Raji (cell line): ENCODE data around the gene CYP4F22.

Source experiments
- POLR2A ChIP-seq: IDR thresholded peaks from 2 replicates; pipeline ENCODE4 v1.6.1; 2011; ENCODE audit warnings: low read depth, low read length, control low read depth; ENCODE audit not compliant: insufficient read depth

Gene CYP4F22

GRCh38 chr19:15479391-15480345 is 28.7 kb upstream of the CYP4F22 start, which contains the start of gene PGLYRP2:
TSS of gene PGLYRP2 (minus strand) at chr19:15479501. CDS start at chr19:15479371, 130 bp downstream.
- no peak for TF ChIP-seq POLR2A

DNA sequence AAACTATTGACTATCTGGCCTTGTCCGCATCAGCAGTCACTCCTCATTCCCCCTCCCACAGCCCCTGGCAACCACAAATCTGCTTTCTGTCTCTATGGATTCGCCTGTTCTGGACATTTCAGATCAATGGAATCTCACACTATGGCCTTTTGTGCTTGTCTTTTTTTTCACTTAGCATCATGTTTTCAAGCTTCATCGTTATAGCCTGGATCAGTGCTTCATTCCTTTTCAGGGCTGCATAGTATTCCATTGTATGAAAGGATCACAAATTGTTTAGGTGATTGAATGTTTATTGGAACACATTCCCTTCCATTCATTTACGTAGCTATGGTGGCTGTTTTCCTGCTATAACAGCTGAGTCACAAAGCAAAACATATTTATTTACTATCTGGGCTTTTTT is 21.3 kb upstream of the CYP4F22 start:
- no peak for TF ChIP-seq POLR2A

DNA sequence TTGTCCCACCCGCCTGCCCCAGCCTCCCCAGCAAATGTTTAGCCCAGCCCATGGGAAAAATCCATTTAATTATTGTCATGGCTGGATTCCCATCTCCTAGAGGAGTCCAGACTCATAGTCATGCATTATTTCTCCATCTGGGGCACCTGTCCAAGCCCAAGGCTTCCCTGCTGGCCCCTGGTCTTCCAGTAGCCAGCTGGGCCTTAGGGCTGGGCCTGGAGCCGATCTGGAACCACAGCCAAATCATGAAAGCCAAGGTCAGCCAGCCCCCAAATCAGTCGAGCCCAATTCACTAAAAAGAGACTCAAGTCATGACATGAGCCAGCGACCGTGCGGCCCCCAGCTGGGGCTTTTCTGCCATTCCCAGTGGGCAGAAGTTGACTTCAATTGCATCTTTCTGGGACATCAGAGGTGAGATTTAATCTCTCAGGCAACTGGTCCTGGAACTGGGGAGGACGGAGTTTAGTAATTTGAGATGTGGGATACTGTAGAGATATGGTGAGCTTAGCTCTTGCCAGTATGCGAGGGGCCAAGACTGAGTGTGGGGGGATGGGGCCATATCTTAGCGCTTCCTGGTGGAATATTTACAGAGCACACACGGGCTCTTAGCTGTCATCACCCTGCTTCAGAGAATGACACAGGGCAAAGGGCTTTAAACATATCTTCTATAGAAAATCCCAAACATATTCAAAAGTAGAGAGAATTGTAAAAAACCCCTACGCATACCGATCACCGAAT is 19.7 kb upstream of the CYP4F22 start:
- TF ChIP-seq POLR2A, result no peak

- no peak for TF ChIP-seq POLR2A
Observed at GRCh38 chr19:15495151-15495550, 13.2 kb upstream of the CYP4F22 start.

GRCh38 chr19:15498156-15498858 is 10.0 kb upstream of the CYP4F22 start:
- TF ChIP-seq POLR2A, result no peak

DNA sequence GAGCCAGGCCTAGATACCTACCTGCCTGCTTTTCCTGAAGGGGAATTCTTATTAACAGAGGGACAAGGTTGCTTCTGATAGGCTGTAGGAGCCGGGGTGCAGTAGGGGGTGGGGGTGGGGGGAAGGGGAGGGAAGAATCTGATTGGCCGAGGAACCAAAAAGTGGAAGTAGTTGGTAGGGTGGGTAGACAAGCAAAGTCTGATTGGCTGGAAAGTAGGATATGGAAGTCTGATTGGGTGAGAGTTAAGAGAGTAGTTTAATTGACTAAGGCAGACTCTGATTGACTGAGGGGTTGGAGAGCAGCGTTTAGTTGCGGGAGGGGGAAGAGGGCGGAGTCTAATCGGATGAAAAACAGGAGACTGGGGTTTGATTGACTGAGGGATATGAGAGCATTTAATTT is 9.4 kb upstream of the CYP4F22 start:
- no peak for TF ChIP-seq POLR2A

- TF ChIP-seq POLR2A, result no peak
Observed at GRCh38 chr19:15501596-15501995, 6.7 kb upstream of the CYP4F22 start.

- TF ChIP-seq POLR2A, result no peak
Observed at GRCh38 chr19:15502264-15502663, 6.1 kb upstream of the CYP4F22 start.

- no peak for TF ChIP-seq POLR2A
Observed at GRCh38 chr19:15506074-15506571, 2.2 kb upstream of the CYP4F22 start.

- no peak for TF ChIP-seq POLR2A
Observed at GRCh38 chr19:15507068-15508034, 974 bp upstream of the CYP4F22 start.

DNA sequence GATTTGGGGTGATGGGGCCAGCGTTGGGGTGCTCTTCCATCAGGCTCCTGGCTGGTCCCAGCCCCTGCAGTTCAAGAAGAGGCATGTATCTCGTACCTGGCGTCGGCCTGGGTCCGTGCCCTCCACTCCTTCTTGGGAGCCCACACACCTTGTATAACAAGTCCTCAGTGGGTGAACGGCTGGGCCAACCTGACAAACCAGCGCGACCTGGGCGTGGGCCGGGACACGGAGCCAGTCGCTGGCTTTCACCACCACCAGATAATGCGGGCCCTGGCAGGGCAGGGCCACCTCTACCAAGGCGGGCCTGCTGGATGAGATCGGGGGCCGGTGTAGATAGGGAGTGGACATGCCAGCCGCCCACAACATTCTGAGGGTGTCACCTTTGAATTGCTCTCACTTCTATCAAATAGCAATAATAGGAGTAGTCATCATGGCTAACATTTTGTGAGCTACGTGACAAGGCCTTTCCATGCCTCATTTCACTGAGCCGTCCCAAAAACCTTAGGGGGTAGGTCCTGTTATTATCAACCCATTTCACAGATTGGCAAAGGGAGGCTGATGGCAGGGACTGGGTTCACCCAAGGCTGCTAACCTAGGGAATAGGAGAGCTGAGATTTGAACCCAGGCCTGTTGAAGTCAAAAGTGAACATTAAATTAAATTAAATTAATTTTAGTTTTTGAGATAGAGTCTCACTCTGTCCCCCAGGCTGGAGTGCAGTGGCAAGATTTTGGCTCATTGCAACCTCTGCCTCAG is 3.5 kb downstream of the CYP4F22 start:
- TF ChIP-seq POLR2A, result no peak

DNA sequence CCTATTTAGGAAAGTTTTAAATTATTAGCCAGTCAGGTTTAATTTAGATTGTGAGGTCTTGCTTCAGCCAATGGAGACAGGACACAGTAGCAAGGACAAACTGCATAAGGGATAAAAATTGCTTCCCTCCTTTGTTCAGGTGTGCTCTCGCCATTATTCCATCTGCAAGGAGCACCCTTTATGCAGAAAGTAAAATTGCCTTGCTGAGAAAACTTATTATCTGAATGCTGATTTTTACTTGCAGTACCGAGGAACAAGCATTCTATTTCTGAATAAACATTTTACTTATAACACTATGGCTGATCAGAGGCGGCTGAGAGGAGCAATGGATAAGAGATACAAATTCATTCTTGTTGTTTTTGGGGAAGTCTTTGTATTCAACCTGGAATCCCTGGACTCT is 8.0 kb downstream of the CYP4F22 start:
- no peak for TF ChIP-seq POLR2A

DNA sequence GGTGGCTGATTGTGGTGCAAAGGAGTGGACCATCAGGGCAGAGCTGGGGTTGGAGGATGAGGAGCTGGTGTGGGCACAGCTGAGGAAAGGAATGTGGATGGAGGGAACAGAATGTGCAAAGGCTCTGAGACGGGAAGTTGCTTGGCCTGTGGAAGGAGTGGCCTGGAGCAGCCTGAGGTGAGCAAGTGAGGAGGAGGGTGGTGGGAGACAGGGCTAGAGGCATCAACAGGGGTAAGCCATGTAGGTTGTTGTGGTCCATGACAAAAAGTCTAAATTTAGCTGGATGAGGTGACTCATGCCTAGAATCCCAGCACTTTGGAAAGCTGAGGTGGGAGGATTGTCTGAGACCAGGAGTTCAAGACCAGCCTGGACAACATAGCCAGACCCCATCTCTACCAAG is 9.5 kb downstream of the CYP4F22 start:
- no peak for TF ChIP-seq POLR2A
